Activated T-cell treated with anti-CD3 and anti-CD28 coated beads for 4 hours (primary cell): ENCODE results near the gene VSX1.

Experiments
- DNase-seq: peaks from one replicate; pipeline ENCODE4 v3.0.0-alpha.2; 2020

The VSX1 gene

DNA sequence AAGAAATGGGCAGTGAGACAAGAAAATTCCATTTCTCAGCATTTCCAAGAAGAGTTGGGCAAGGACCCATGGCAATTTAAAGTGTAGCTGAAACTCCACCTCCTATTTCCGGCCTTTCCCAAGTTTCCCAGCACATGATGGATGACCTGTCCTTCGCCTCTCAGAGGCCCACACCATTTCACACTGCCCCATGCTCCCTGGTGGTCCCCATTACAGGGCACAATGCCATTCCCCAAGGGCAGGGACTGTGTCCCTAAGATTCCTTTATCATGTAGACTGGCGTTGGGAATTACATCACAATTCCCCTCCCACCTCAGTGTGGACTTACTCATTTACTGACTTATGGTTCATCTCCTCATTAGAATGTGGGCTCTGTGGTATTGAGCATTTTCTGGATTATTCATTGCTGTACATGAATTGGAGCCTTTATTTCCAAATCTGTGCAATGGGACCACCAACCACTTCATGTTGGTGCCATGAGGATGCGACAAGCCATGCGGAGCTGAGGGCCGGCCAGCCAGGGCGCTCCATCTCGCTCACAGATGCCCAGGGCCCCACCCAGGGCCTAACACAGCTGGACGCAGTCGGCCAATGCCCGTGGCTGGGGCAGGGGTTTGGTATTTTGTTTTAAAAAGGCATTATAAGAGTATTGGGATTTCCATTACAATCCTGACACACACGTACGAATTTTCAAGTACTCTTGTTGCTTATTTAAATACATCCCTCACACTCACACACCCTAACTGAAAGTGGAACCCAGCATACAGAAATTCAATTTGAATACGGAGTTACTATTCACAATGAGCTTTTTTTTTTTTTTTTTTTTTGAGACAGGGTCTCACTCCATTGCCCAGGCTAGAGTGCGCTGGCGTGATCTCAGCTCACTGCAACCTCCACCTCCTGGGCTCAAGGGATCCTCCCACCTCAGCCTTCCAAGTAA lies 29.4 kb downstream of the VSX1 start:
- no peak for DNase-seq

GRCh38 chr20:25051386-25052155 lies 30.4 kb downstream of the VSX1 start:
- DNase-seq: no peak

DNA sequence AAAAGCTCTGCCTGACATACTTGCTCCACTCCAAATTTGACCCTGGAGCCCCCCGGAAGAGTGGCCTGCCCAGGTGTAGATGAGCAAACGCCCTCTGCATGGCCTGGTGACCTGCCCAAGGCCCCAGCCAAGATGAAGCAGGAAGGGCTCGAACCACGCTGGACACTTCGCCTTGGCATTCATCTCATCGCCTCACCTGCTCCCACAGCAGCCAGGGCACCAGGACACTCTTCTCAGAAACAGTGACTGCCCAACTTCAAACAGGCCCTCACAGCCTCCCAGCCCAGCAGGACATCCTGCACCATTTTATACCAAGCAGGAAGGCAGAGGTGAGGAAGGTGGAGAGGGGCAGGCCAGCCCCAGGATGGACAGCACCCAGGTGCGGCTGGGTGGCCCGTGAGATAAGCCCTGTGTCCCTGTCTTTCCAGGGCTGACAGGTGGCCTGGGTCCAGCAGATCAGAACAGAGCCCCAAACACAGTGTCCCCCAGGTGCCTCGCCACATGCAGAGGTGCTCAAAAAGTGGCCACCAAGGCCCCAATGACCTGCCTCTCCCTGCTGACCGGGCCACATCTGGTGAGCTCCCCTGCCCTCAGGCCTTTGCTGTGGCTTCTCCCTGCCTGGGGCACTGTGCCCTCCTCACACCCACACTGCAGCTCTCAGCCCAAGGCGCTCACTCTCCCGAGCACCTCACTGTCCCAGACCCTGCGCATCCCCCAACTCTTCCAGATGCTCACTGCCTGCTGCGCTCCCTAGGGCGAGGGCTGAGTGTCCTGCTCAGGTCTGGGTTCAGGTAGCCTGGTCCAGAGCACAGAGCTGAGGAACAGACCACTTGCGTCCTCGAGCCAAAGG lies 31.2 kb downstream of the VSX1 start:
- DNase-seq: no peak

DNA sequence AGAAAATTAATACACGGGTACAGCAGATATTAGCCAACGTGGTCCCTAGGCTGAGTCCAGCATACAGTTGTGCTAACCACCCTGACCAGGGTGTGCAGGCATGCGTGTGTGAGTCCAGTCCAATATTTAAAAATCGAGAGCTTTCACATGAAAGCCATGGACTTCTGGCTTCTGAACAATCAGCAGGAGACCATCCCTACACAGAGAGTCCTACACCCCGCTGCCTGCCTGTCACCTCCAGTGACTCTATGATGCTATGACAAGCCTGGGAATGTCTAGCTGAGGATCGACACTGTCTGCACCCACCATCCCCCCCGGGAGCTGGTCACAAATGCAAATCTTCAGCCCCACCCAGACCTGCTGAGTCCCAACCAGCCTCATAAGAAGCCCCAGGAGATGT lies 31.9 kb downstream of the VSX1 start:
- no peak for DNase-seq

DNA sequence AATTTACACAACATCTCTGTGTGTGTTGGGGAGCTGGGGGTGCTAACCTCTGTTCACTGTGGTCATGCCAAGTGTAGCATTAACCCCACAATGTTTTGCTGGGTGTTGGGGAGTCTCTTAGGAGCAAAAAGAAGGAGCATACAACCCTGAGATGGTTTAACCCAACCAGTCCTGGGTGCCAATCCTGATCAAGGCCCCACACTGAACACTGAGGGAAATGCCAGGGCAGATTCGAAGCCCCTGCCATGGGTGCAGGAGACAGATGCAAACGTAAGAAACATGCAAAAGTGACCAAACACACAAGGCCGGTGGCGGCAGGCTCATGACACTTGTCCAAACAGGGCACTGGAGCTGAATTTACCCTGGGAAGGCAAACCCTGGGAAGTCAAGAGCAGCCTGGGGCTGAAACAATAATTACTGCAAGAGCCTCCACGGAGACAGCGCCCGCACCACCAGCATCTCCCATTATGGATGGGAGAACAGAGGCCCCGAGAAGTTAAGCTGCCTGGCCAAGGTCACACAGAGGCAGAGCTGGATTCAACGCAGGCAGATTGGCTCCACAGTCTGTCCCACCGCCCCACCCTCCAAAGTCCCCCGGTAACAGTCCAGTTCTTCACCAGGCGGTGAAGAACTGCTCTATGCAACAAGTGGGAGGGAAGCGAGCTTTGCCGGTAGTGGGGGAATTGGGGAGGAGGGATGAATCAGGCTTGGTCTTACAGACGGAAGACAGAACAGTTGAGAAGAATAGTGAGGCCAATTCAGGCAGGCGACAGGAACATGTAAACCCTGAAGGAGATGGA lies 32.5 kb downstream of the VSX1 start:
- DNase-seq: no peak

DNA sequence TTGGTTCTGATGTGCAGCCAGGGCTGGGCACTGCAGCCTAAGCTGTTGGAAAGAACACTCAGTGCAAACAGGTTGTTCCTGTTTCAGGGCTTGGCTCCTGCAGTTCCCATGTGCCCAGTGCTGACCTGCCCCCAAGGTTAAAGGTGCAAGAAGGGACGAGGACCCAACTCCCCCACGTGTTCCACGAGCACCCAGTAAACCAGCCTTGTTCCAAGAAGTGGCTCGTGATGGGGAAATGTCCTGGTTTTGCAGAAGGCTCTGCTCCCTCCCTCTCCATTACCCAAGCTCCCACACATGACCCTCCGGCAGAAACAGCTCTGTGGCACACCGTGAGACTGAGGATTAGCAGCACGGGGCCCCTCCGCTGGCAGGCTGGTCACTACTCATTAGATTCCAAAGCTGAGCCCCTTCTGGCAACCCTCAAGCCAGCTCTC lies 33.4 kb downstream of the VSX1 start:
- DNase-seq: no peak

GRCh38 chr20:25047766-25048165 lies 34.2 kb downstream of the VSX1 start:
- DNase-seq: no peak

GRCh38 chr20:25046736-25047666 lies 34.9 kb downstream of the VSX1 start:
- DNase-seq: no peak

DNA sequence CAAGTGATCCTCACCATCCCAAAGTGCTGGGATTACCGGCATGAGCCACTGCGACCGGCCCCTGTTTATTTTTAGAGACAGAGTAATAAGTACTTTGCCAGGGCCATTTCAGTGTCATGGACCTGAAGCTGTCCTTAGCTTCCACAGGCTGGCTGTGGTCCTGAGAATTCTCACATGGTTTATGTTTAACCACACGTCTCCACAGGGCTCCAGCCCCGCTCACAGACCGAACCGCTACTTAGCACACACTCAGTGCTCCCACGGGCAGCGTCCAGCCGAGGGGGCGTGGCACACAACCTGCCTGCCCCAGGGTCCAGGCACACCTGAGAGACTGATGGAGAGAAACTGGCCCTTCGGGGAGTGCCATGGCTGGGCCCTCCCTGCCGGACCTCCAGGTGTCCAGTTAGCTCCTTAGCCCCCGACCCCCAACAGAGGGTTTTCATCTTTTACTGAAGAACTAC lies 35.7 kb downstream of the VSX1 start:
- no peak for DNase-seq

GRCh38 chr20:25045343-25045712 lies 36.6 kb downstream of the VSX1 start:
- DNase-seq: no peak

- no peak for DNase-seq
Observed at GRCh38 chr20:25044660-25045342, 37.1 kb downstream of the VSX1 start.

DNA sequence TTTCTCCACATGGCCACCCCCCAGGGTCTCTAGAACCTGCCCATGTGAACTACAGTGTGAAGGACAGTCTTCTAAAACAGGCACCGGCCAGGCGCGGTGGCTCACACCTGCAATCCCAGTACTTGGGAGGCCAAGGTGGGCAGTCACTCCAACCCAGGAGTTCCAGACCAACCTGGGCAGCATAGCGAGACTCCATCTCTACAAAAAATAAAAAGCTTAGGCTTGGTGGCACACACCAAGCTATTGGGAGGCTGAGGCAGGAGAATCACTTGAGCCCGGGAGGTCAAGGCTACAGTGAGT lies 37.7 kb downstream of the VSX1 start:
- no peak for DNase-seq

DNA sequence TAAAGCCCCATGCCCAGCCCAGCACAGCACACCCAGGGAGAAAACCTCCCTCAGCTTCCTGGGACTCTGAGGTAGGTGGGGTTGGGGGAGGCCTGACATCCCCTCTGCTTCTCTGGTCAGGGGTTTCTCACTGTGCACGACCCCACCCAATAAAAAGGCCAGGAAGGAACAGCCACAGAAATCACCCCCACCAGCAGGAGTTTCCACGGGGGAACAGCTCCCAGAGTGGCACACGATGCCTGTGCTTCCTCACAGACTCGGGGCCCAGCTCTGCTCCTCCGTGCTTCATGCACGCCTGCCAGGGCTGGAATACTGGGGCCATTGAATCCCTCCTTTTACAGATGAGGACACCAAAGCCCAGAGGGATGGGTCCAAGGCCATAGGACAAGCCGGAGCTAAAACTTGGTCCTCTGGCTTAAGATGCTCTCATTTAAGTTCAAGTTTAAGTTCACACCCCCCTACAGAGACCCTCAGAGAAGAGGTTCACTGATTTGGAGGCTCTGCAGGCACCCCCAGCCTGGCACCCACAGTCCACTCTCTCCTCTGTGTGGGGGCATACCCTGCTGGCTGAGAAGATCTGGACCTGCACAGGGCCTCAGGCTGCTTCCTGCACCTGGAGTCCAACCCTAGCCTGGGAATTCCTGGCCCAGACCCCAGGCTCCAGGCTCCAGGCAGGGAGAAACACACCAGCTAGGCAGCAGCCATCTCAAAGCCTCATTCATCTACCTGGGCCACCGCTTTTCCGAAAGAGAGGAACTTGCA lies 38.3 kb downstream of the VSX1 start:
- DNase-seq: no peak

DNA sequence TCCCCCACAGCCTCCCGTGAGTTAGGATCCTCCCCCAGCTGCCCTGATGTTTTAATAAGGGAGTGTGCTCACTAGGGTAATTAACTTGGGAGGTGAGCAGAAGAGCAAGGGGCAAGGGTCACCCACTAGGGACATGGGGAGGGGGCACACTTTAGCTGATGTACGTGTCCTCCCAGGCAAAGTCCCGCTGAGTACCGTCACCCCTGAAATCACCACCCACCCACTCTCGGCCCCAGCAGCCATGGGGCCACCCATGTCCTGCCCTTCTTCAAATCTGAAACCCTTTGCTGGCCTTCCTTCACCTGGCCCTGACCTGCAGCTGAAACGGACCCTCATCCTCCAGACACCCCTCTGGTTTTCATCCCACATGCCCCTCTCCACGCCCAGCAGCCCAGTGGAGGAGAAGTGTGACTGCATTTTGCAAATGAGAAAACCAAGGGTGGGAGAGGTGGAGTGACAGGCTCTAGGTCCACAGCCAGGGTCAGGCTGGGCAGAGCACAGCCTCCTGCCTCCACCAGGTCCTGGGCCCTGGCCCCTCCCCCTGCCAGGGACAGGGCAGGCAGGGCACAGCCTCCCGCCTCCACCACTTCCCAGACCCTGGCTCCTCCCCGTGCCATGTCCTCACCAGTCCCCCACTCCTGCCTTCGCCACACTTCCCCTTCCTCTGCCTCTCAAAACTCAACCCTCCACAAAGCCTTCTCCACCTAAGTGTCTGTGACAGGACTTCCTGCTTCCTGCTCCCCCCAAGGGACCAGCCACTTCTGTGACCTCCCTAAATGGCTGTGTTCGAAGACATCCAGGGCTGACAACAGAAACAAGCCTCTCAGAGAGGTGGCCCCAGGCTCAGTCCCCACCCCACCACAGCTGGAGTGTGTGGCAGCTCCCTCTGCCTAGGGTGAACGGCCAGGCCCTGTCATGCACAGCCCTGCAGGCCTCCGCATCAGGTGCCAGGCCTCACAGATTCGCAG lies 39.1 kb downstream of the VSX1 start:
- DNase-seq: no peak

- DNase-seq: no peak
Observed at GRCh38 chr20:25041813-25042530, 40.0 kb downstream of the VSX1 start.

- no peak for DNase-seq
Observed at GRCh38 chr20:25040438-25040831, 41.5 kb downstream of the VSX1 start.

DNA sequence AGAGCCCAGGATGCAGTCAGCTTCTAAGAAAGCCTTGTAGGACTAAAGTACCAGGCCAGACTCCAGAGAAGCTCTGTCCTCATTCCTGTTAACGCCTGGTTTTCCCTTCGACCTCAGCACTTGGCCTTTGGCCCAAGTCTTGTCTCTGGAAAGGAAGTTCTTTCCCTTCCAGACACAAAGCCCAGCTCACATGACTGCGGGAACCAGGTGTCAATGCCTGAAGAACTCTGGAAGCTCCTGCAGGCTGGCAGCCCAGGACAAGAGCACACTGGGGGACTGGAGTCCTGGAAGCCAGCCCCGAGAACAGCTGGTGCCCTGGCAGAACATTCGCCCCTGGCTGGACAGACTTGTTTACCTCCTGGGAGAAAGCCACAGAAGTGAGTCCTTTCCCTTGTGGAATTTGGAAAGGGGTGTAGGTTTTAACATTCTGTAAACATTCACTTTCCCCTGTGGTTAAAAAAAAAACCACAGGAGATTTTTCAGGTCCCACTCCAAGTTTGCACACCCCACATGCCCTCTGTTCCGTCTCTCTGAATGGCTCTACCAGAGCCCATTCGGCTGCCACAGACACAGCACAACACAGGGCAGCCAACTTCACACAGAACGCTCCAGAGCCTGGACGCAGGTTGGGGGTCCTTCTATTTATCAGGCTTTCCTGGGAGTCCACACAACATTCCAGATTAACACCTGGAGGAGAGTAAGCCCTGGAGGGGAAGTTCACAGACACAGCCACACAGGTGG lies 42.1 kb downstream of the VSX1 start:
- DNase-seq: no peak
